ENCODE data around the gene APOL5. TPM values are rescaled to one million over a fixed set of nuclear protein-coding genes. Genes with fewer than 3 reads are reported as not detected.
"Not testable (repeated sequence)": the region's sequence is repeated elsewhere in the genome, so short reads cannot be mapped to it uniquely, and the experiment has no call there.

Gene APOL5
- total RNA-seq, 1 experiment from 2014 or later, result not detected

DNA sequence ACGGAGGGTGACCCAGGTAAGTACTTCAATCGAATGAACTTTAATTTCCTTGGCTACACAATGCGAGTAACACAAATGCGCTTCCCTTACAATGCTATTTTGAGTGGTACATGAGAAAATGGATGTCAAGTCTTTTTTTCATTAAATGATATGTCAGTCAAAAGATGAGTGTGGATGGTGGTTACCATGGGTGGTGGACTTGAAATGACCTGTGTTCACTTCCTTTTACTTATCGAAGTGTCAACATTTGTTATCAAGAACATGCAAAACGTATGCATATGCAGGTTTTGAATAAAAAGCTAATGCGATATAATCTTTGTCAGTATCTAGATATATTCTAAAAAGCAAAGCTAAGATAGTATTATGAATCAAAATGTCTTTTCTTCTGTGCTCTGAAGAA is 8.8 kb upstream of the APOL5 start:
- no peak for DNase-seq (ENCODE audit: low spot score)

DNA sequence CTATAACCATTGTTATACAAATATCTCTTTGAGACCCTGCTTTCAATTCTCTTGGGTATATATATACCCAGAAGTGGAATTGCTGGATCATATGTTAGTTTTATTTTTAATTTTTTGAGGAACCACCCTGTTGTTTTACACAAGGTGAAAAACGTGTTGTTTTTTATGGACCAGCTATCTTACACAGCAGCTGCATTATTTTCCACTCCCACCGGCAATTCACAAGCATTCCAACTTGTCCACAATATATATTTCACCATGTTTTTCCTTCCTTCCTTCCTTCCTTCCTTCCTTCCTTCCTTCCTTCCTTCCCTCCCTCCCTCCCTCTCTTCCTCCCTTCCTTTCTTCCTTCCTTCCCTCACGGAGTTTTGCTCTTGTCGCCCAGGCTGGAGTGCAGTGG is 6.3 kb upstream of the APOL5 start:
- DNase-seq (ENCODE audit: low spot score), result no peak

DNA sequence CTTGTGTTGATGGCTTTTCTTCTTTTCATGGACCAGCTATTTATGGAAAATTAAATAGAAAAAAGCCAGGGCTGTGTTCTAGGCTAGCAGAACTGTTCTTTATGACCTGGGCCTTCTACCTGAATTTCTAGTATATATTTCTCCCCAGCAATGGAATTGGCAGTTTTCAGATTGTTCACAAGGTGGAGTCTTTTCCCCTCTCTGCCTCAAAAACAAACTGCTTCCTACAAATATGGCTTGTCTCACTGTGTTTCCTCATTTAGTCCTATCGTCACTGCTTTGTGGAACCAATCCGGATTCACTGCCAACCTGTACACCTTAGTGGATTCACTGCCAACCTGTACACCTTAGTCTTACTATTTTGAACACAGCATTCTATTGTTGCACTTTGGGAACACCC is 5.0 kb upstream of the APOL5 start:
- DNase-seq (ENCODE audit: low spot score), result no peak

DNA sequence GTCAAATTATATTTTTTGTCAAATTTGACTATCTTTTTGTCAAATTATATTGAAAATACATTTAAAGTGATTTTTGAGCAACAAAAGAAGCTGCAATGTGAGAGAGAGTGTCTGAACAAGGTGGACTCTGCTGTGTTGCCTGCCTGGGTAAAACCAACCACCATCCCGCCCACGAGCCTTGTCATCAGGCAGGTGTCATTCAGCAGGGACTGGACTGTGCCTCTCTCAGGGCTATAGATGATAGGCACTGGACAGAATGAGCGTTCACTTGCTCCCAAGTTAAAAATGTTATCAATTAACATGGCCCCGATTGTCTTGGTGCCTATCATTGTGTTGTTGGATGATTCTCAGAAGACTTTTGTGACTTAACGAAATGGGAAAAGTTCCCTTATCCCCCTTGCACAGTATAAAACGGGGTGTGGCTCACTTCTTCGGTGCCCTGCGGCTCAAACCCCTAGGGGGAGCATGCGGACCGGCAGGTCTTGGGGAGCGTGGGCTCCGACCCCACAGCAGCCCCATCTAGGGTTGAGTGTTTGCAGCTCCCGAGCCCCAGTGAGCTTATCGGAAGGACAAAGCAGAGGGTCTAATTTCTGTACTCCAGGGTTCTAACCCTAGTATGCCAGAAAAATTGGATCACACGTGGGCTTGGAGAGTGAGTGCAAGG is 1.7 kb downstream of the APOL5 start:
- no peak for DNase-seq (ENCODE audit: low spot score)

DNA sequence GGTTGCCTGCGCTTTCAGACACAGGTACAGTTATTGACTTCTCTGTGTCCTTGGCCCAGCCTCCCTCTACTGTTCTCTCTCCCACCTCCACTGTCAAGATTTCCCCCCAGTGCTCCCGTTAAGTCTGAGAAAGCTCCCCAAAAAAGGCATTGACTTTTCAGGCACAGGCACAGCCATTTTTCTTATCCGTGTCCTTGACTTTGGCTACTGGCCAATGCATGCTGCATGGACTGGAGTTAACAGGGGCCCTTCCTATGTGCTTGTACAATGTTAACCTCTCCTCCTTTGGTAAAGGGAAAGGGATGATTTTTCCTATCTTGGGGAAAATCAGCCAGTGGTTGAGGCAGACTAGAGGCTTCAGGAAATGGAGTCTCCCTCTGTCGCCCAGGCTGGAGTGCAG is 4.3 kb downstream of the APOL5 start:
- no peak for DNase-seq (ENCODE audit: low spot score)

DNA sequence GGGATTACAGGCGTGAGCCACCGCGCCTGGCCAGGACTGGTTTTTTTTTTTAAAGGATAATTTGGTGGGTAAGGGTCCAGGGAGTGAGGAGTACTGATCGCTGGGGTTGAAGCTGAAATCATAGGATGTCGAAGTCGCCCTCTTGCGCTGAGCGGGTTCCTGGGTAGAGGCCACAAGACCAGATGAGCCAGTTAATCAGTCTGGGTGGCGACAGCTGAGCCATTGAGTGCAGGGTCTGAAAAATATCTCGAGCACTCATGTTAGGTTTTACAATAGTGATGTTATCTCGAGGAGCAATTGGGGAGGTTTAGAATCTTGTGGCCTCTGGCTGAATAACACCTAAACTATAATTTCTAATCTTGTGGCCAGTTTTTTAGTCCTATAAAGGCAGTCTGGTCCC is 7.8 kb downstream of the APOL5 start:
- no peak for DNase-seq (ENCODE audit: low spot score)

DNA sequence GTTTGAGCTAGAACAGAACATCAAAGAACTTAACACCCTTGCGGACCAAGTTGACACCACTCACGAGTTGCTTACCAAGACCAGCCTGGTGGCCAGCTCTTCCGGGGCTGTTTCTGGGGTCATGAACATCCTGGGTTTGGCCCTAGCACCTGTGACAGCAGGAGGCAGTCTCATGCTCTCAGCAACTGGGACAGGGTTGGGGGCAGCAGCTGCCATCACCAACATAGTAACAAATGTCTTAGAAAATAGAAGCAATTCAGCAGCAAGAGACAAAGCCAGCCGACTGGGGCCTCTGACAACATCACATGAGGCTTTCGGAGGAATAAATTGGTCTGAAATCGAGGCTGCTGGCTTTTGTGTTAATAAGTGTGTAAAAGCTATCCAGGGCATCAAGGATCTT is 8.7 kb downstream of the APOL5 start:
- no peak for DNase-seq (ENCODE audit: low spot score)

DNA sequence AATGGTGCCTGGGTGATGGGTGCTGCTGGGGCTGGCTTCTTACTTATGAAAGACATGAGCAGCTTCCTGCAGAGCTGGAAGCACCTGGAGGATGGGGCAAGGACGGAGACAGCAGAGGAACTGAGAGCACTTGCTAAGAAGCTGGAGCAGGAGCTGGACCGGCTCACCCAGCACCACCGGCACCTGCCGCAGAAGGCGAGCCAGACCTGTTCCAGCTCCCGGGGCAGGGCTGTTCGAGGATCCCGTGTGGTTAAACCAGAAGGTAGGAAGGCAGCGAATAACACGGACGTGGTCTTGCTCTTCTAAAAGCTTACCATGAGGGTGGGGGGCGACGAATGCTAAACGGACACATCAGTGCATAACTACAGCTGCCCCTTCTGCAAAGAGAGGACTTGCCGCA is 9.3 kb downstream of the APOL5 start:
- no peak for DNase-seq (ENCODE audit: low spot score)

DNA sequence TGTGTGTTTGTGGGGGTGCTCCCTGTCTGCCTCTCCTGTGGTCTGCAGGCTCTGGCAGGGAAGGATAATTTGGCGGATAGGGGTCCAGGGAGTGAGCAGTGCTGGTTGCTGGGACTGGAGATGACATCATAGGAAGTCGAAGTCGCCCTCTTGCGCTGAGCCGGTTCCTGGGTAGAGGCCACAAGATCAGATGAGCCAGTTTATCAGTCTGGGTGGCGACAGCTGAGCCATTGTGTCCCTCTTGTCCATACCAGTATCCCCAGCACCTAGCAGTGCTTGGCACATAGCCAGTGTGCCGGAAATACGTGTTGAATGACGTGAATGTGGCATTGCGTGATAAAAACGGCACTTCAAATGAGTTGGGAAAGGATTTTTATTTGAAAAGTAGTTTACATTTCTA is 9.8 kb downstream of the APOL5 start:
- DNase-seq (ENCODE audit: low spot score), result no peak

DNA sequence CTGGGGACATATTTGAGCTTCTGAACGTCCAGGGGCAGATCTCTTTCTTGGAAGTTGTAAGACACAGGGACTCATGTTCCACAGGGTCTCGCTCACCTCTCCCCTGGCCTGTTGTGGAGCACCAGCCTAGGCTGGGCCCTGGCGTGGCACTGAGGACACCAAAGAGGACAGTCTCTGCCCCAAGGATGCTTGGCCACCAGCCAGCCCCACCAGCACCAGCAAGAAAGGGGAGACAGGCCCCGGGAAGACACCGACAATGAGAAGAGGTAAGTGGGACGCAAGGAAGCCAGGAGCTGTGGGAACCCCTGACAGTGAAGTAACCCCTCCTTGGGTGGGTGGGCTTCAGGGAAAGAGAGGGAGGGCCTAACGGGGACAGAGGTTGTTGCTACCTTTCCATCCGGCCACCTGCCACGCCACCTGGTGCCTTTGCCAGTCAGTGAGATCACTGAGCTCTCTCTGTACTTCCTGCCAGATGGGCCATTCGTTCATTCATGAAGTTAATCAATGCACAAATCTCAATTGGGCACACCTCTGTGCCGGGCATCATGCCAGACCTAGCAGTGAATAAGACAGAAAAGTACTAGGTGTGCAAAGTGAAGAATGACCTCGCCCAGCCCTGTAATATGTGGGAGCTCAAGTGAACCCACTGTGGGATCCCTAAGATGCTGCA is 11.1 kb downstream of the APOL5 start:
- no peak for DNase-seq (ENCODE audit: low spot score)

DNA sequence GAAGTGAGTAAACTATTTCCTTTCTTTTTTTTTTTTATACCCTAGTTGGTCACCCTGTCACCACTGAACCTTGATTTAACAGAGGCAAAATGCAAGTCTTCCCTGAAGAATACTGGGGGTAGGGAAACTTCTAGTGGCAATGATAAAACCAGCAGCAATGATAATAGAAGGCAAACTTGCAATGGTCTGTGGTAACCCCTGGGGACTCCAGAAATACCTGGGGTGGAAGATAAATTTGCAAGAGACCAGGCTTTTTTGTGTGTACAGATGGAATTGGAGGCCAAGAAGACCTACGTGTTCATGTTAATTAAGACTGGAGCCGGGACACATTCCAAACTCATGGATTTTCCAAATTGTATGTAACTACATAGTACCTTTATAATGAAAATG is 11.6 kb downstream of the APOL5 start:
- no peak for DNase-seq (ENCODE audit: low spot score)

DNA sequence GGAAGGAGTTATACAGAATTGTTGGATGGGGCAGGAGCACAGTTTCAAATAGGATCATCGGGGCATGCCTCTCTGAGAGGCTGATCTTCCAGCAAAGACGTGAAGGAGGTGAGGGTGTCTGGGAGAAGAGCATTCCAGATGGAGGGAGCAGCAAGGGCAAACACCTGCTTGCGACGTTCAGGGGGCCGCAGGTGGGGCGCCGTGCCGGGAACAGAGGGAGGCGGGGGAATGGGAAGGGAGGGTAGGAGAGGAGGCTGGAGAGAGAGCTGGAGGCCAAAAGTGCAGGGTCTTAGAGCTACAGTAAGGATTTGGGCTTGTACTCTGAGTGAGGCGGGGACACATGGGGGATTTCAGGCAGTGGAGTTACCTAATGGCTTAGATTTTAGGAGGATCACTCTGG is 13.6 kb downstream of the APOL5 start:
- no peak for DNase-seq (ENCODE audit: low spot score)

DNA sequence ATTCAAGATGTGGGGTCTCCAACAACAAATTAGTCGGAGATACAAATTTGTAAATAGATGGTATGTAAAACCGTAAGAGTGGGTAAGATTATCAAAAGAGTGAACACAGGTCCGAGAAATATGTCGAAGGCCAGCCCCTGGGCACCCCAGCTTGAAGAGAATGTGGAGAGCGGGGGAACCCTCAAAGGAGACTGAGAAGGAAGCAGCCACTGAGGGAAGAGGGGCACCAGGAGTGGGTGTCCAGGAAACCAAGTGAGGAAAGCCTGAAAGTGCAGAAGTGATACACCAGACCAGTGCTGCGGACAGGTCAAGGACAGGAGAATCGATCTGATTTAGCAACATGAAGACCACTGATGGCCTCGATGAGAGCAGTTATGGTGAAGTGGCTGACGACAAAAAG is 14.4 kb downstream of the APOL5 start:
- DNase-seq (ENCODE audit: low spot score), result no peak

DNA sequence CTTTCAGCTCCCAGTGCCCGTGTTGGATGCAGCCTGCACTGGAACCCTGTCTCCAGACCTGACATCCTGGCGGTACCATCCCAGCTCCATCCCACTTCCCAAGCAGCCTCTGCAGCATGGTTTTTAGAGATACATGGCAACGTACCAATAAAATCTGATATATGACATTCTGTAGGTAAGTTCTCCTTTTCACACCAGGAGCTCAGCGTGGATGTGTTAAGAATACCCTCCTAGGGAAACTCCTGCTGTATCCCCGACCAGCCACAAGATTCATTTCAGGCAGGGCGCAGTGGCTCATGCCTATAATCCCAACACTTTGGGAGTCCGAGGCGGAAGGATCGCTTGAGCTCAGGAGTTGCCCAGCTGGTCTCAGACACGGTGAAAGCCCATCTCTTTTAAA is 15.4 kb downstream of the APOL5 start:
- DNase-seq (ENCODE audit: low spot score), result no peak

DNA sequence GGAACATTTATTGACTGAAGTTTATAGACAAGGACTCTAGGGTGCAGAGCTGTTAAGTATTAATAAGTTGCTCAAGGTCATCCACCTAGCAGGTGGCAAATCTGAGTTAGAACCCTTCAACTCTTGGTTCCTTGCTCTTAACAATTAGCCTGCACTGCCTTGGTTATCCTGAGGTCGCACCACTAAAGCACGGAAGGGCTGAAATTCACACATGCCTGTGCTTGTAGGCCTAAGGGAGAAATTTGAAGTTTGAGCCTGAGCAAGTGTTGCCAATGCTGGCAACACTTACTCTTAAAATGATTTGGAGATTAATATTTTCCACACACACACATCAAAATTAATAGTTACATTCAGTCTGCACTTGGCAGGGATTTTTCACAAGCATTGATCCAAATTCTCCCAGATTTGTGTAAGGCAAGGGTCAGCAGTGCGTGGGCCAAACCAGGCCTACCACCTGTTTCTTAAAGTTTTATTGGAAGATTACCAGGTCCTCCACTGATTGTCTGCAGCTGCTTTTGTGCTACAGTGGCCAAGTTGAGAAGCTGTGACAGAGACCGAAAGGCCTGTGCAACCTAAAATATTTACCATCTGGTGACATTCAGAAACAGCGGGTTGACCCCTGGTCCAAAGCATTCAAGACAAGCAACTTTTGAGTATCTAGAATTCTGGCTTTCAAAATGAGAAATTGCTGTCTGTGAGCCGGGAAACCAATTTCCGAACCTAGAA is 16.3 kb downstream of the APOL5 start:
- DNase-seq (ENCODE audit: low spot score), result no peak

DNA sequence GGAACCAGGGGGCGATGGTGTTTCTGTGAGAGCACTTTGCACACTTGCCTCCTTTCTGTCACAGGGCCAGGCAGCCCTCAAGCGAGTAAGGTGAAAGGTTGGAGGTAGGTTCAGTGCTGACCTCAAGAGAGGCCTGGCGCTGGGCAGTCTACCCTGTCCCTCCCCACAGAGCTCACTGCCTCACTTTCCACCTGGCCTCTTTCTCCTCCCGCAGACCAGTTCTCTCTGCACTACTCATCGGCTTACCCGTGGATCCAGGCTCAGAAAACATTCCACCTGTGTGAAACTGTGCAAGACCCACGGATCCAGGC is 16.8 kb downstream of the APOL5 start:
- DNase-seq (ENCODE audit: low spot score), result no peak

DNA sequence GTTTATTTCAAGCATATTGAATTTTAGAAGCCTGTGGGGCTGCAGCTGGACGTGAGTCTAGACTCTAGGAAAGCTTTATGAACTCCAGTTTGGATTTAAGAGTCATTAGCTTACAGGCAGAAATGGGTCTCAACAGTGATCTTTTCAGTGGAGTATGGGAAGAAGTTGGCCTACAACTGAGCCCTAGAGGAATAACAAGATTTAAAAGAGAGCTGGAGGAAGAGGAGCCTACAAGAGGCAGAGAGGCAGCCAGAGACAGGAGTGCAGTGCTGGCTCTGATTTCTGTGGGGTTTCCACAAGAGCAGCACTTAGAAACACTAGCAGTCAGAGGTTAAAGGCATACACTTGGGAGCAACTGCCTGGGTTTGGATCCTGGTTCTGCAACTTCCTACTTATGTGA is 17.9 kb downstream of the APOL5 start:
- no peak for DNase-seq (ENCODE audit: low spot score)

DNA sequence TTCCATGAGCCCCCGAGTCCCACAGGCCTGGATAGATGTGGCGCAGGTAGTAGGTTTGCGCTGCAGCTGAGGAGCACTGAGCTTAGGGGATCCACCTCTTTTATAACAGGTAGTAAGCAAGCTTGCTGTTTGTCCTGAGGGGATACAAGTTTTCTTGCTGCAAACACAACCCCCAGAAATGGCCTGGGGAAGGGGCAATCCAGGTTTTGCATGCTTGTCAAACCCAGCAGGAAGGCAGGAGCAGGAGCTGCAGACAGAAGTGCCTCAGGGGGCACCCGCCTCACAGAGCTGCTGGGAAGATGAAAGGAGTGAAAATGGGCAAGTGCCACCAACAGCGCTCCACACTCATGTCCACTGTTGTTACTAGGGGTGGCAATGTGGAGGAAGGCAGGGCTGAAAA is 18.5 kb downstream of the APOL5 start:
- DNase-seq (ENCODE audit: low spot score), result no peak

DNA sequence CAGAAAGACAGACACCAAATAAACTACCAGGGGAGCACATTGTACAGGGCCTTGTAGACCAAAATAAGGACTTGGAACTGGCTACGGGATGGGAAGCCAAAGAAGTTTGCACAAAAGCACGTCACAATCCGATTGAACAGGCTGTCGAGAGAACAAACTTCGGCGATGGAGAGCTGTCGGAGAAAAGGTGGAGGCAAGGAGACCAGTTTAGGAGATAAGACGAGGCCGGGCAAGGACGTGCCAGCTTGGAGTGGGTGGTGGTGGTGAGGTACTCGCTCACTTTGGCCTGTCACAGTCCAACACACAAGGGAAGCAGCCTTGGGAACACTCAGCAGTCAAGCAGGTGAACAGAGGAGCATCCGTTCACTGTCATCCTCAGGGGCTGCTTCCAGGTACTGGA is 19.0 kb downstream of the APOL5 start:
- no peak for DNase-seq (ENCODE audit: low spot score)

DNA sequence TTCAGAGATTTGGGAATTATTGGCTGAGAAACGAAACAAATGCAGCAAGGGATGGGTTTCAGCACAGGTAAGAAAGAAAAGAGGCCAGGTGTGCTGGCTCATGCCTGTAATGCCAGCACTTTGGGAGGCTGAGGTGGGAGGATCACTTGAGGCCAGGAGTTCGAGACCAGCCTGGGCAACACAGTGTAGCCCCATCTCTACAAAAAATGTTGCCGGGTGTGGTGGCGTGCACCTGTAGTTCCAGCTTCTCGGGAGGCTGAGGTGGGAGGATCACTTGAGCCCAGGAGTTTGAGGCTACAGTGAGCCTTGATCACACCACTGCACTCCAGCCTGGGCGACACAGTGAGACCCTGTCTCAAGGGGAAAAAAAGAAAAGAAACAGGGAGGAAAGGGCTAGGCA is 20.2 kb downstream of the APOL5 start:
- not testable (repeated sequence) for DNase-seq (ENCODE audit: low spot score)

DNA sequence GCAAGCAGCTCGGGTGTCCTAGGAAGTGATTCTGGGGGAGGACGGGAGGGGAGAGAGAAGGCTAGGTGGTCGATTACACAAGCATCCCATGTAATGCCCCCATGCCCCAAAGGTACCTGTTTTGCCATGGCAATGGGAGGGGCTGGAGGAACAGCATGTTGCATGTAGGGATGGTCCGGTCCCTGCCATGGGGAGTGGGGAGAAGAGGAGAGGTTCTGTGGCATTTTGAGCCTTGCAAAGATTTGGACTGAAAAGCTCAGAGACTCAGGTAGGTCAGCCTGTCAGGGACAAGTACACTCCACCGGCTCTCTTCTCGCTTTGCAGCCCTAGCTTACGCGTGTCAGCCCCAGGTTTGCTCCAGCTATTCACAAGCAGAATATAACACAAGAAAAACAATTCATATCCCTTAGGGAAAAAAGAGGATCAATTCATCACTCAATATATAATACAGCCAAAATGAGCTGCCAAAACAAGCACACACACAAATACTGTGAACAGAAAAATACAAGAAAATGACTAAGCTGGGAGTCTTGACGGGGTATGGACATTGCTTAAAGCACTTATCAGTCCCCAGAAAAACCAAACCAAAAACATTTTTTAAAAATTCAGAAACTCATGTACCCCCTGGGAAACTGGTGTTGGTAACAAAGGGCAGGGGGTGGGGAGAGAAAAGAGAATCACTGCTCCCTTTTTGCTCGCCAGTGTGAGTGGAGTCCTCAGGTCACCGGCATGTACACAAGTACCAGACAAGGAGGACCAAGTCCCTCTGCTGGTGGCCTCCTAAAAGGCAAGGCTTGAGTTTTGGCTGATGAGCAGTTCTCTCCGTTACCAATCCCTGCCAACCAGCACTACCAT is 21.6 kb downstream of the APOL5 start:
- no peak for DNase-seq (ENCODE audit: low spot score)

DNA sequence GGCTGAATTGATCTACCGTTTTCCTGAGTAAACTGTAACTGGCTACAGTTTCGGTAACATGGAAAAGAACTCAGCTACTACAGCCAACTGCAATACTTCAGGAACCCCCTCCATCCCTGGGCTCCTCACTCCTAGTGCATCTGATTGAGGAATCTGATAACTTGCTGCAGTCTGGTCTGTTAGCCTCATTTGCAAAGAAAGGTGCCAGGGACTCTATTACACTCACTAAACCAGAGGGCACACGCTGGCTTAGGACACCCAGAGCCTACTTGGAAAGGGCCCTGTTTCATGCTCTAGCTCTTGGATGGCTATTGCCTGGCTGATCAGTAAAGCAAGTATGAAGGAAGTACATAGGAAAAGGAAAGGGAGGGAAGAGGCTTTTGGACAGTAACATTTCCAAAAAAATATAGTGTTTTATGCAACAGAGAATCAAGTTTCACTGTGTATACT is 22.3 kb downstream of the APOL5 start:
- no peak for DNase-seq (ENCODE audit: low spot score)

DNA sequence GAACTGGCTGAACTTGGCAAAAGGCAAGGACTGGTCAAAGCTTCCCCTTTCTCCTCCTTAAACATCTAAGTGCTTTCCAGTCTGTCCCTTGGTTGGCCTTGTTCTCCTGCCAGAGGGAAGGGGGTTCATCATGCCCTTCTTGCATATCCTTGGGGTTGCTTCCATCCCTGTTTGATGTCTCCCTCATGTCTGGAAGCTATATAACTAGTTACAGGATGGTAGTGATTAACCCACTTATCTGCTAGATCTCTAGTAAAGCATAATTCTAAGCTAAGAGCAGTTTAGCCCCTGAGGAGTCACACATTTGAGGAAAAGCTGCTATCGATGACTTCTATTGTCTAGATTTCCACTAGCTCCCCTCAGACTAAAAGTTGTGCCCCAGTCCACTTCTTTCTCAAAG is 22.9 kb downstream of the APOL5 start:
- DNase-seq (ENCODE audit: low spot score), result no peak

Measured in A172 (cell line).